Measurements from ENCODE around the gene LRRC71.
"Not testable (repeated sequence)": the region's sequence is repeated elsewhere in the genome, so short reads cannot be mapped to it uniquely, and the experiment has no call there.

The LRRC71 gene

GRCh38 chr1:156924478-156925153 is 4.2 kb downstream of the LRRC71 start:
- H3K4me3 ChIP-seq (ENCODE audit: low read length), result no peak overlapping the region
- no peak for DNase-seq (ENCODE audit: low read depth, low spot score)

- no peak overlapping the region for H3K4me3 ChIP-seq (ENCODE audit: low read length)
- DNase-seq (ENCODE audit: low read depth, low spot score), result no peak
Measured at GRCh38 chr1:156925154-156926010, 5.0 kb downstream of the LRRC71 start.

- DNase-seq (ENCODE audit: low read depth, low spot score), result peak; percentile 77
- H3K4me3 ChIP-seq (ENCODE audit: low read length), result no peak overlapping the region
Measured at GRCh38 chr1:156926175-156926574, 5.7 kb downstream of the LRRC71 start.

- not testable (repeated sequence) for H3K4me3 ChIP-seq (ENCODE audit: low read length); DNase-seq (ENCODE audit: low read depth, low spot score)
Measured at GRCh38 chr1:156926695-156927094, 6.3 kb downstream of the LRRC71 start.

GRCh38 chr1:156927215-156928042 is 7.0 kb downstream of the LRRC71 start:
- H3K4me3 ChIP-seq (ENCODE audit: low read length), result no peak overlapping the region
- DNase-seq (ENCODE audit: low read depth, low spot score), result peak; percentile 35

GRCh38 chr1:156928043-156928602 is 7.7 kb downstream of the LRRC71 start:
- H3K4me3 ChIP-seq (ENCODE audit: low read length), result no peak overlapping the region
- no peak for DNase-seq (ENCODE audit: low read depth, low spot score)

GRCh38 chr1:156929596-156930238 is 9.3 kb downstream of the LRRC71 start:
- DNase-seq (ENCODE audit: low read depth, low spot score), result no peak
- no peak overlapping the region for H3K4me3 ChIP-seq (ENCODE audit: low read length)

GRCh38 chr1:156930483-156930882 is 10.1 kb downstream of the LRRC71 start:
- DNase-seq (ENCODE audit: low read depth, low spot score), result no peak
- H3K4me3 ChIP-seq (ENCODE audit: low read length), result no peak overlapping the region

GRCh38 chr1:156931211-156931952 is 10.9 kb downstream of the LRRC71 start:
- H3K4me3 ChIP-seq (ENCODE audit: low read length), result no peak overlapping the region
- DNase-seq (ENCODE audit: low read depth, low spot score), result no peak

GRCh38 chr1:156931974-156932710 is 11.7 kb downstream of the LRRC71 start:
- H3K4me3 ChIP-seq (ENCODE audit: low read length), result no peak overlapping the region
- DNase-seq (ENCODE audit: low read depth, low spot score), result no peak

GRCh38 chr1:156933136-156933535 is 12.7 kb downstream of the LRRC71 start:
- H3K4me3 ChIP-seq (ENCODE audit: low read length), result no peak overlapping the region
- DNase-seq (ENCODE audit: low read depth, low spot score), result no peak

GRCh38 chr1:156935505-156936128 is 15.2 kb downstream of the LRRC71 start:
- H3K4me3 ChIP-seq (ENCODE audit: low read length), result no peak overlapping the region
- no peak for DNase-seq (ENCODE audit: low read depth, low spot score)

GRCh38 chr1:156936191-156936590 is 15.8 kb downstream of the LRRC71 start:
- DNase-seq (ENCODE audit: low read depth, low spot score), result no peak
- no peak overlapping the region for H3K4me3 ChIP-seq (ENCODE audit: low read length)

GRCh38 chr1:156936721-156937220 is 16.3 kb downstream of the LRRC71 start:
- DNase-seq (ENCODE audit: low read depth, low spot score), result no peak
- H3K4me3 ChIP-seq (ENCODE audit: low read length), result no peak overlapping the region

- H3K4me3 ChIP-seq (ENCODE audit: low read length), result no peak overlapping the region
- DNase-seq (ENCODE audit: low read depth, low spot score), result no peak
Measured at GRCh38 chr1:156937883-156938282, 17.5 kb downstream of the LRRC71 start.

GRCh38 chr1:156938813-156939212 is 18.4 kb downstream of the LRRC71 start:
- no peak for DNase-seq (ENCODE audit: low read depth, low spot score)
- H3K4me3 ChIP-seq (ENCODE audit: low read length), result no peak overlapping the region

GRCh38 chr1:156939786-156940334 is 19.4 kb downstream of the LRRC71 start:
- DNase-seq (ENCODE audit: low read depth, low spot score), result no peak
- H3K4me3 ChIP-seq (ENCODE audit: low read length), result no peak overlapping the region
